Esophagus muscularis mucosa (tissue), 4 donors: ENCODE data around the gene YPEL2. TPM values are rescaled to one million over a fixed set of nuclear protein-coding genes. Genes with fewer than 3 reads are reported as not detected.

Experiments used
- DNase-seq: peaks from one replicate; pipeline ENCODE4 v3.0.0-alpha.2; 2017; ENCODE audit errors: extremely low spot score
- H3K27ac ChIP-seq, 4 donors: fragments of 200-600 bp; sonication (generic); replicated peaks in 1 of 4; 1 replicate in 3 of 4; 2 replicates in 1 of 4; pipeline ENCODE4 v1.5.1; 2016 to 2019; ENCODE audit warnings: mild to moderate bottlenecking in 1 of 4
- H3K27me3 ChIP-seq, 4 donors: fragments of 200-600 bp; sonication (generic); one replicate each; pipeline versions ENCODE4 v1.5.1 to v1.6.0; 2016 to 2019
- H3K36me3 ChIP-seq, 4 donors: fragments of 200-600 bp; sonication (generic); one replicate each; pipeline ENCODE4 v1.5.1; 2016 to 2019
- H3K4me1 ChIP-seq, 4 donors: fragments of 200-600 bp; sonication (generic); one replicate each; pipeline ENCODE4 v1.5.1; 2016 to 2019
- H3K4me3 ChIP-seq, 4 donors: fragments of 200-600 bp; sonication (generic); 1 replicate in 2 of 4; 2 replicates in 2 of 4; pipeline ENCODE4 v1.5.1; 2016 to 2019; ENCODE audit warnings: mild to moderate bottlenecking in 4 of 4, moderate library complexity in 1 of 4
- H3K9me3 ChIP-seq, 4 donors: fragments of 200-600 bp; sonication (generic); 1 replicate in 3 of 4; 2 replicates in 1 of 4; pipeline ENCODE4 v1.5.1; 2016 to 2019
- CTCF ChIP-seq, 3 experiments: fragments of 200-600 bp in 2 of 3; fragments of 450-650 bp in 1 of 3; sonication (generic) in 2 of 3; IDR thresholded peaks; one replicate each; pipeline ENCODE4 v1.5.1; 2017 to 2019; ENCODE audit warnings: antibody characterized with exemption in 3 of 3, mild to moderate bottlenecking in 2 of 3, moderate library complexity in 1 of 3
- EP300 ChIP-seq: sonication (generic); formaldehyde crosslinking; IDR thresholded peaks from one replicate; pipeline ENCODE4 v1.6.1; 2017; ENCODE audit warnings: antibody characterized with exemption
- POLR2A ChIP-seq: fragments of 450-650 bp; IDR thresholded peaks from one replicate; pipeline ENCODE4 v1.6.1; 2017; ENCODE audit warnings: antibody characterized with exemption, moderate library complexity, mild to moderate bottlenecking, low read depth
- POLR2AphosphoS5 ChIP-seq, 2 donors: sonication (generic); formaldehyde crosslinking; IDR thresholded peaks; one replicate each; pipeline ENCODE4 v1.6.1; 2017; ENCODE audit warnings: antibody characterized with exemption in 2 of 2
- WGBS: methylation state at CpG from one replicate; pipeline ENCODE4 v1.1.5; 2018; 5-methylcytosine and 5-hydroxymethylcytosine counted together
- intact Hi-C: fragments of 100-400 bp; cut with DNase I; formaldehyde crosslinking; loops from one replicate; pipeline ENCODE4 v1.15.1; 2023
- total RNA-seq, 4 donors: library from RNA; depleted of rRNA; stranded (reverse); fragments of >200 nt; gene quantifications; one replicate each; pipeline versions ENCODE4 v1.1.0 to v1.2.1, GENCODE V29; 2016

The YPEL2 gene
- total RNA-seq, 4 donors from 2014 or later = 27.7 to 62.9 (median 28.8) TPM

GRCh38 chr17:59397316-59398073 is 66.0 kb downstream of the YPEL2 start:
- peaks cover 9 to 24% (median 12%) of the 10 kb centered on the region in 4 donors for H3K4me1 ChIP-seq
- H3K36me3 ChIP-seq = peaks cover 17 to 66% (median 51%) of the 10 kb centered on the region in 4 donors
- intact Hi-C loops = no loop called here
- no peaks in the 10 kb centered on the region for H3K27me3 ChIP-seq
- H3K27ac ChIP-seq = no peak overlapping the region
- H3K9me3 ChIP-seq = no peaks in the 10 kb centered on the region
- 96% methylated on average over 15 of the region's 15 CpGs for WGBS
- no peak for DNase-seq
- TF ChIP-seq POLR2AphosphoS5 (IDR thresholded peaks at IDR 0.05) (no peak), EP300 (no peak), POLR2A (no peak), CTCF (IDR thresholded peaks at IDR 0.05) (no peak)
- no peak overlapping the region for H3K4me3 ChIP-seq

GRCh38 chr17:59399914-59400313 is 68.5 kb downstream of the YPEL2 start:
- intact Hi-C loops = no loop called here
- Histone ChIP-seq H3K36me3 (peaks cover 20 to 74% (median 56%) of the 10 kb centered on the region in 4 donors), H3K4me3 (no peak overlapping the region), H3K27me3 (no peaks in the 10 kb centered on the region), H3K9me3 (no peaks in the 10 kb centered on the region), H3K27ac (peak overlapping the region in 2 of 4 donors; percentile 9 to 28), H3K4me1 (peaks cover 5 to 24% (median 10%) of the 10 kb centered on the region in 4 donors)
- 61% methylated on average over 7 of the region's 7 CpGs for WGBS
- DNase-seq = no peak
- no peak for TF ChIP-seq POLR2AphosphoS5 (IDR thresholded peaks at IDR 0.05)
- TF ChIP-seq CTCF (IDR thresholded peaks at IDR 0.05) = no peak
- TF ChIP-seq EP300 = no peak
- TF ChIP-seq POLR2A = no peak

GRCh38 chr17:59400858-59401257 is 69.4 kb downstream of the YPEL2 start:
- 63% methylated on average over 5 of the region's 5 CpGs for WGBS
- TF ChIP-seq POLR2AphosphoS5 (IDR thresholded peaks at IDR 0.05) (no peak), EP300 (no peak), CTCF (IDR thresholded peaks at IDR 0.05) (no peak), POLR2A (no peak)
- intact Hi-C loops = no loop called here
- Histone ChIP-seq H3K27ac (peak overlapping the region in 2 of 4 donors; percentile 13 to 14), H3K4me1 (peaks cover 5 to 24% (median 10%) of the 10 kb centered on the region in 4 donors), H3K27me3 (no peaks in the 10 kb centered on the region), H3K4me3 (peak overlapping the region in 1 of 4 donors; percentile 0), H3K36me3 (peaks cover 16 to 65% (median 48%) of the 10 kb centered on the region in 4 donors), H3K9me3 (no peaks in the 10 kb centered on the region)
- no peak for DNase-seq

- Histone ChIP-seq H3K4me1 (peaks cover 9 to 27% (median 13%) of the 10 kb centered on the region in 4 donors), H3K4me3 (no peak overlapping the region), H3K27ac (peak overlapping the region in 1 of 4 donors; percentile 13), H3K9me3 (no peaks in the 10 kb centered on the region), H3K36me3 (peaks cover 16 to 62% (median 46%) of the 10 kb centered on the region in 4 donors), H3K27me3 (no peaks in the 10 kb centered on the region)
- no peak for DNase-seq
- intact Hi-C loops = no loop called here
- 89% methylated on average over 3 of the region's 3 CpGs for WGBS
- TF ChIP-seq POLR2AphosphoS5 (IDR thresholded peaks at IDR 0.05) = no peak
- no peak for TF ChIP-seq CTCF (IDR thresholded peaks at IDR 0.05)
- TF ChIP-seq POLR2A = no peak
- TF ChIP-seq EP300 = no peak
Observed at GRCh38 chr17:59401274-59401673, 69.8 kb downstream of the YPEL2 start.
